Neural progenitor cell (in vitro differentiated cells): ENCODE data around the gene ATF3.

Source experiments
- EZH2 ChIP-seq: fragments of 200-600 bp; sonication (generic); IDR thresholded peaks from 2 replicates; pipeline ENCODE4 v1.6.1; 2017; ENCODE audit warnings: antibody characterized with exemption, mild to moderate bottlenecking, moderate library complexity
- EZH2phosphoT487 ChIP-seq: fragments of 200-600 bp; sonication (generic); IDR thresholded peaks from 2 replicates; pipeline ENCODE4 v1.6.1; 2017; ENCODE audit warnings: antibody characterized with exemption
- TF ChIP-seq, protein P1 (sequence below): fragments of 200-600 bp; sonication (generic); IDR thresholded peaks from 2 replicates; pipeline ENCODE4 v1.5.1; 2017; ENCODE audit warnings: antibody characterized with exemption, mild to moderate bottlenecking

DNA sequence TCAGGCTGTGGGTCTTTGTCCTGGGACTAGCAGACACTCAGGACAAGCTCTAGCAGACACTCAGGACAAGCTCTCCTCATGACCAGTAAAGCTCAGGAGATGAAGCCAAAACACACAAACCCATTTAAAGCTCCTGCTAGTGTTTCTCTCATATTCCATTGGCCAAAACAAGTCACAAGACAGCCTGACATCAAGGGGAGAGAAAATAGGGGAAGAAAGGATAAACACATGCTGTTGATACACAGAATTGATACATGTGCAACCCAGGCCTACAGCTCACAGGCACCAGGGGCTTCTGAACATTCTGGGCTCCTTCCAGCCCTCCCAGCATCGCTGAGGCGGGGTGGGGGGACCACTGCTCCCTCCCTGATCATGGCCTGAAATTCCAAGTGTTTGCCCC, 35.3 kb downstream of the ATF3 start:
- TF ChIP-seq, protein P1, sequence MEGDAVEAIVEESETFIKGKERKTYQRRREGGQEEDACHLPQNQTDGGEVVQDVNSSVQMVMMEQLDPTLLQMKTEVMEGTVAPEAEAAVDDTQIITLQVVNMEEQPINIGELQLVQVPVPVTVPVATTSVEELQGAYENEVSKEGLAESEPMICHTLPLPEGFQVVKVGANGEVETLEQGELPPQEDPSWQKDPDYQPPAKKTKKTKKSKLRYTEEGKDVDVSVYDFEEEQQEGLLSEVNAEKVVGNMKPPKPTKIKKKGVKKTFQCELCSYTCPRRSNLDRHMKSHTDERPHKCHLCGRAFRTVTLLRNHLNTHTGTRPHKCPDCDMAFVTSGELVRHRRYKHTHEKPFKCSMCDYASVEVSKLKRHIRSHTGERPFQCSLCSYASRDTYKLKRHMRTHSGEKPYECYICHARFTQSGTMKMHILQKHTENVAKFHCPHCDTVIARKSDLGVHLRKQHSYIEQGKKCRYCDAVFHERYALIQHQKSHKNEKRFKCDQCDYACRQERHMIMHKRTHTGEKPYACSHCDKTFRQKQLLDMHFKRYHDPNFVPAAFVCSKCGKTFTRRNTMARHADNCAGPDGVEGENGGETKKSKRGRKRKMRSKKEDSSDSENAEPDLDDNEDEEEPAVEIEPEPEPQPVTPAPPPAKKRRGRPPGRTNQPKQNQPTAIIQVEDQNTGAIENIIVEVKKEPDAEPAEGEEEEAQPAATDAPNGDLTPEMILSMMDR = no peak
- TF ChIP-seq EZH2 (no peak), EZH2phosphoT487 (no peak)
